K562 (cell line): ENCODE measurements around the gene CFAP20. TPM values are rescaled to one million over a fixed set of nuclear protein-coding genes. Genes with fewer than 3 reads are reported as not detected.

Experiments used
- ARID1B ChIP-seq: fragments of 450-650 bp; IDR thresholded peaks from 2 replicates; pipeline ENCODE4 v1.6.1; 2016; ENCODE audit warnings: antibody characterized with exemption, mild to moderate bottlenecking, inconsistent platforms
- ARID3B ChIP-seq: fragments of 250-450 bp; sonication (Bioruptor Pico); IDR thresholded peaks from 2 replicates; pipeline ENCODE4 v1.4.0; 2020; ENCODE audit warnings: borderline replicate concordance
- CREB3 ChIP-seq: fragments of 450-650 bp; conservative IDR thresholded peaks from 2 replicates; pipeline ENCODE4 v1.6.1; 2016; ENCODE audit warnings: missing genetic modification characterization, low read depth, mild to moderate bottlenecking, missing compliant biosample characterization, moderate library complexity
- ELF2 ChIP-seq: fragments of 250-450 bp; sonication (Bioruptor Pico); IDR thresholded peaks from 2 replicates; pipeline ENCODE4 v1.5.0; 2021; ENCODE audit warnings: mild to moderate bottlenecking
- EZH2 ChIP-seq: IDR thresholded peaks from 2 replicates; pipeline ENCODE4 v1.6.1; 2012; ENCODE audit warnings: low read depth, mild to moderate bottlenecking, inconsistent platforms, low read length, borderline replicate concordance
- FOSL1 ChIP-seq: fragments of 200-800 bp; sonication (Bioruptor generic); conservative IDR thresholded peaks from 2 replicates; pipeline ENCODE4 v1.6.1; 2016; ENCODE audit warnings: missing genetic modification characterization, missing compliant biosample characterization
- HEY1 ChIP-seq: fragments of 250-450 bp; sonication (Bioruptor Pico); IDR thresholded peaks from 2 replicates; pipeline ENCODE4 v1.5.0; 2020; ENCODE audit warnings: mild to moderate bottlenecking, moderate library complexity, borderline replicate concordance
- NRF1 ChIP-seq, 2 experiments: fragments of 450-650 bp; IDR thresholded peaks in 1 of 2; conservative IDR thresholded peaks in 1 of 2; 2 replicates each; pipeline ENCODE4 v1.6.1; 2014; ENCODE audit warnings: mild to moderate bottlenecking in 2 of 2
- PRPF4 ChIP-seq: fragments of 200-400 bp; formaldehyde crosslinking; IDR thresholded peaks from one replicate; pipeline ENCODE4 v1.6.1; 2017; ENCODE audit warnings: low read length, low read depth, mild to moderate bottlenecking; ENCODE audit not compliant: insufficient read depth, poor library complexity, severe bottlenecking
- RBM39 ChIP-seq: fragments of 200-400 bp; formaldehyde crosslinking; optimal IDR thresholded peaks from 2 replicates; pipeline ENCODE3; 2018; ENCODE audit warnings: low read depth, low read length
- THAP12 ChIP-seq: fragments of 250-450 bp; sonication (Bioruptor Pico); IDR thresholded peaks from 2 replicates; pipeline ENCODE4 v1.9.0; 2021; ENCODE audit warnings: mild to moderate bottlenecking, inconsistent platforms
- ZBTB12 ChIP-seq: fragments of 250-450 bp; sonication (Bioruptor Pico); IDR thresholded peaks from 2 replicates; pipeline ENCODE4 v1.4.0; 2020
- ZMIZ1 ChIP-seq, 2 experiments: fragments of 150-350 bp in 1 of 2; IDR thresholded peaks; 2 replicates each; pipeline ENCODE4 v1.6.1; 2012 to 2016; ENCODE audit warnings: low read depth in 2 of 2, low read length in 2 of 2, mild to moderate bottlenecking in 1 of 2, moderate library complexity in 1 of 2
- ZNF445 ChIP-seq: fragments of 250-450 bp; sonication (Bioruptor Pico); IDR thresholded peaks from 2 replicates; pipeline ENCODE4 v1.4.0; 2020; ENCODE audit warnings: low read depth, mild to moderate bottlenecking, moderate library complexity
- polyA plus RNA-seq, 8 experiments: library from polyadenylated mRNA; depleted of rRNA in 4 of 8; stranded (reverse) in 5 of 8; unstranded in 3 of 8; fragments of >200 nt; fragmentation: Nextera tagmentation in 2 of 8; fragmentation: Illumina TruSeq in 1 of 8; extraction: Ambion mirVana in 2 of 8; extraction: Trizol in 1 of 8; gene quantifications; 2 replicates each; pipeline versions ENCODE4 v1.2.1 to v1.2.3, GENCODE V29; 2011 to 2014; ENCODE audit warnings: inconsistent platforms in 1 of 8, missing spikeins in 1 of 8
- total RNA-seq, 7 experiments: library from RNA; depleted of rRNA in 6 of 7; stranded (reverse); fragments of >200 nt in 6 of 7; fragmentation: Illumina TruSeq in 2 of 7; extraction: Trizol in 2 of 7; gene quantifications; 2 replicates each; pipeline versions ENCODE4 v1.2.1 to v1.2.3, GENCODE V29; 2011 to 2021; ENCODE audit warnings: low replicate concordance in 1 of 7

Gene CFAP20
- total and polyA plus RNA-seq, 9 of the 15 experiments (the other 6 are each of a cell fraction or from before 2014, with no cell fraction given) = 20.5 to 90.5 (median 75.3) TPM

- no peak for TF ChIP-seq PRPF4
- peak; percentile 61 for TF ChIP-seq FOSL1
- no peak for TF ChIP-seq HEY1 (CRISPR knock-in tag)
- no peak for TF ChIP-seq ZNF445 (CRISPR knock-in tag)
- TF ChIP-seq THAP12 = peak; percentile 27; the same call in 1 of the 2 replicates
- no peak for TF ChIP-seq ELF2 (CRISPR knock-in tag)
- TF ChIP-seq ZMIZ1 (IDR thresholded peaks at IDR 0.05; ENCODE audit: low read depth in 2 of 2, low read length in 2 of 2) = no peak
- peak; percentile 82 for TF ChIP-seq CREB3 (tag)
- TF ChIP-seq ZBTB12 (CRISPR knock-in tag) = peak; percentile 71
- peak; percentile 93 to 94 for TF ChIP-seq NRF1 (conservative IDR thresholded peaks at IDR 0.05 in 1 of 2, IDR thresholded peaks at IDR 0.05 in 1 of 2)
- 0 out of 2 replicates have a peak, but pooled peaks have one; percentile 39 for TF ChIP-seq ARID3B (CRISPR knock-in tag)
- peak; percentile 58; the same call in 1 of the 2 replicates for TF ChIP-seq ARID1B
- TF ChIP-seq EZH2 = no peak
- TF ChIP-seq RBM39 = peak; percentile 48
These were observed at the start of gene CFAP20 (continued) for GRCh38 chr16:58129097-58129936.
